ENCODE results near the gene EED.

DNA sequence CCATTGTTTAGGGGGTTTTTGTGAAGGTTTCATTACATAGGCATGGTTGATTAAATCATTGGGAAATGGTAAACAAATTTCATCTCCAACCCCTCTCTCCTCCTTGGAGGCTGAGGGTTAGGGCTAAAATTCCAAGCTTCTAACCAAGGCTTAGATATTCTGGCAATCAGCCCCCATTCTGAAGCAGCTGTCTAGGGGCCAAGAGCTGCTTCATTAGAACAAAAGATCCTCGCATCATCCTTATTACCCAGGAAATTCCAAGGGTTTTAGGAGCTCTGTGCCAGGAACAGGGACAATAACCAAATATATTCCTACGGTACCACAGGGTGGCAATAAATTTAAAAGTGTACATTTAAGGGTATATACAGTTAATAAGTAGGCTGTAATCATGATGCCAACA, 22.5 kb upstream of the EED start:
- TF ChIP-seq, protein P1, sequence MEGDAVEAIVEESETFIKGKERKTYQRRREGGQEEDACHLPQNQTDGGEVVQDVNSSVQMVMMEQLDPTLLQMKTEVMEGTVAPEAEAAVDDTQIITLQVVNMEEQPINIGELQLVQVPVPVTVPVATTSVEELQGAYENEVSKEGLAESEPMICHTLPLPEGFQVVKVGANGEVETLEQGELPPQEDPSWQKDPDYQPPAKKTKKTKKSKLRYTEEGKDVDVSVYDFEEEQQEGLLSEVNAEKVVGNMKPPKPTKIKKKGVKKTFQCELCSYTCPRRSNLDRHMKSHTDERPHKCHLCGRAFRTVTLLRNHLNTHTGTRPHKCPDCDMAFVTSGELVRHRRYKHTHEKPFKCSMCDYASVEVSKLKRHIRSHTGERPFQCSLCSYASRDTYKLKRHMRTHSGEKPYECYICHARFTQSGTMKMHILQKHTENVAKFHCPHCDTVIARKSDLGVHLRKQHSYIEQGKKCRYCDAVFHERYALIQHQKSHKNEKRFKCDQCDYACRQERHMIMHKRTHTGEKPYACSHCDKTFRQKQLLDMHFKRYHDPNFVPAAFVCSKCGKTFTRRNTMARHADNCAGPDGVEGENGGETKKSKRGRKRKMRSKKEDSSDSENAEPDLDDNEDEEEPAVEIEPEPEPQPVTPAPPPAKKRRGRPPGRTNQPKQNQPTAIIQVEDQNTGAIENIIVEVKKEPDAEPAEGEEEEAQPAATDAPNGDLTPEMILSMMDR (IDR thresholded peaks at IDR 0.05; ENCODE audit: low read depth, low read length) = no peak
- TF ChIP-seq EZH2phosphoT487 (IDR thresholded peaks at IDR 0.05; ENCODE audit: low read depth) = no peak

All from OCI-LY3 (cell line).